Measurements from ENCODE around the gene MYO9B.

- TF ChIP-seq CTCF (IDR thresholded peaks at IDR 0.05): no peak
- no peak for TF ChIP-seq POLR2A (IDR thresholded peaks at IDR 0.05)
Observed at GRCh38 chr19:17148130-17148529, 72.6 kb downstream of the MYO9B start.

Measured in right lobe of liver (tissue), 4 donors.